Type B pancreatic cell (in vitro differentiated cells): ENCODE results near the gene WDR4. TPM values are rescaled to one million over a fixed set of nuclear protein-coding genes. Genes with fewer than 3 reads are reported as not detected.

Experiments used
- DNase-seq: peaks from one replicate; pipeline ENCODE4 v3.0.0; 2021; ENCODE audit warnings: mixed read lengths; ENCODE audit not compliant: unreplicated experiment; ENCODE audit errors: extremely low spot score
- H3K27ac Mint-ChIP-seq: 2 replicates; pipeline ENCODE4 v1.8.0; 2021; ENCODE audit warnings: mild to moderate bottlenecking, mixed read lengths
- H3K27me3 Mint-ChIP-seq: 2 replicates; pipeline ENCODE4 v1.8.0; 2021; ENCODE audit warnings: mixed read lengths
- H3K36me3 Mint-ChIP-seq: 2 replicates; pipeline ENCODE4 v1.8.0; 2021; ENCODE audit warnings: mixed read lengths
- H3K4me1 Mint-ChIP-seq: one replicate; pipeline ENCODE4 v1.8.0; 2021; ENCODE audit warnings: mixed read lengths; ENCODE audit not compliant: unreplicated experiment
- H3K4me3 Mint-ChIP-seq: 2 replicates; pipeline ENCODE4 v1.8.0; 2021; ENCODE audit warnings: mild to moderate bottlenecking, mixed read lengths
- H3K9me3 Mint-ChIP-seq: 2 replicates; pipeline ENCODE4 v1.8.0; 2021; ENCODE audit warnings: mixed read lengths
- total RNA-seq: library from RNA; stranded (reverse); gene quantifications from 2 replicates; pipeline ENCODE4 v1.2.1, GENCODE V29; 2021; ENCODE audit warnings: low replicate concordance
- TF ChIP-seq, protein P1 (sequence below): fragments of 200-600 bp; sonication (generic); conservative IDR thresholded peaks from 2 replicates; pipeline ENCODE4 v1.5.0; 2021; ENCODE audit warnings: antibody characterized with exemption, mild to moderate bottlenecking

Gene WDR4
- total RNA-seq, 1 donor from 2014 or later: 25.6 TPM

DNA sequence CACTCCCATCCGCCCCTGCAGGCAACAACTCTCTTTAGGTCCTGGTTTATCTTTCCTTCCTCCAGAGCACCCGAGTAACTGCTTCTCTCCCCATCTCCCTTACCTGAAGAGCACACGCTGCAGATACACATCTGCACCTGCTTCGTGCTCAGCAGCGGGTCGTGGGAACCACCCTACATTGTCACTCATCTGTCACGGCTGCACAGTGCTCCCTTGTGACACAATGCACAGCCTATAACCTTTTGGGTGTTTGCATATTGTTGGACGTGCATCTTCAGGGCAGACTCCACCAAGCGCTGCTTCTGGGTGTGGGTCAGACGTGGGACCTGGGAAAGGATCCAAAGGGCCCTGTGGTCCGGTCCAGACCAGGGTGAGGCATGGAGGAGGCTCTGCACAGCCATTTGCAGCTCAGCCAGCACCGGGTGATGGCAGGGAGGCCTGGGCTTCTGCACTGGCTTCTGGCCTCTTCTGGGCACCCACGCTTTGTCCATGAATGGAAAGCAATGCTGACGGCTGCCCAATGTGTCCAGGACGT lies 42.5 kb downstream of the WDR4 start:
- DNase-seq: peak; percentile 65
- H3K4me1 Mint-ChIP-seq: peaks cover 8% of the 10 kb centered on the region
- peaks cover 9% of the 10 kb centered on the region for H3K27me3 Mint-ChIP-seq
- no peak overlapping the region for H3K27ac Mint-ChIP-seq
- TF ChIP-seq, protein P1, sequence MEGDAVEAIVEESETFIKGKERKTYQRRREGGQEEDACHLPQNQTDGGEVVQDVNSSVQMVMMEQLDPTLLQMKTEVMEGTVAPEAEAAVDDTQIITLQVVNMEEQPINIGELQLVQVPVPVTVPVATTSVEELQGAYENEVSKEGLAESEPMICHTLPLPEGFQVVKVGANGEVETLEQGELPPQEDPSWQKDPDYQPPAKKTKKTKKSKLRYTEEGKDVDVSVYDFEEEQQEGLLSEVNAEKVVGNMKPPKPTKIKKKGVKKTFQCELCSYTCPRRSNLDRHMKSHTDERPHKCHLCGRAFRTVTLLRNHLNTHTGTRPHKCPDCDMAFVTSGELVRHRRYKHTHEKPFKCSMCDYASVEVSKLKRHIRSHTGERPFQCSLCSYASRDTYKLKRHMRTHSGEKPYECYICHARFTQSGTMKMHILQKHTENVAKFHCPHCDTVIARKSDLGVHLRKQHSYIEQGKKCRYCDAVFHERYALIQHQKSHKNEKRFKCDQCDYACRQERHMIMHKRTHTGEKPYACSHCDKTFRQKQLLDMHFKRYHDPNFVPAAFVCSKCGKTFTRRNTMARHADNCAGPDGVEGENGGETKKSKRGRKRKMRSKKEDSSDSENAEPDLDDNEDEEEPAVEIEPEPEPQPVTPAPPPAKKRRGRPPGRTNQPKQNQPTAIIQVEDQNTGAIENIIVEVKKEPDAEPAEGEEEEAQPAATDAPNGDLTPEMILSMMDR: no peak
- no peaks in the 10 kb centered on the region for H3K9me3 Mint-ChIP-seq
- H3K36me3 Mint-ChIP-seq: no peaks in the 10 kb centered on the region
- no peak overlapping the region for H3K4me3 Mint-ChIP-seq

DNA sequence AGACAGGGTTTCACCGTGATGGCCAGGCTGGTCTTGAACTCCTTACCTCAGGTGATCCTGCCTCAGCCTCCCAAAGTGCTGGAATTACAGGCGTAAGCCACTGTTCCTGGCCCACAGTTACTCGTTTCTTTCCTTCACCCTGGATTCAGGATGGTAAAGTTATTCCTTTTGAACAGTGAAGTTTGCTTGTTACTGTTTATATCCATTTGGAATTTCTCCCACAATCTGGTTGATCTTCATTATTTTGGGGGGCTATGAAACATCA lies 43.0 kb downstream of the WDR4 start:
- Mint-ChIP-seq H3K4me1 (peaks cover 8% of the 10 kb centered on the region), H3K9me3 (no peaks in the 10 kb centered on the region), H3K4me3 (no peak overlapping the region), H3K27me3 (peaks cover 9% of the 10 kb centered on the region), H3K27ac (no peak overlapping the region), H3K36me3 (no peaks in the 10 kb centered on the region)
- TF ChIP-seq, protein P1: no peak
- no peak for DNase-seq

DNA sequence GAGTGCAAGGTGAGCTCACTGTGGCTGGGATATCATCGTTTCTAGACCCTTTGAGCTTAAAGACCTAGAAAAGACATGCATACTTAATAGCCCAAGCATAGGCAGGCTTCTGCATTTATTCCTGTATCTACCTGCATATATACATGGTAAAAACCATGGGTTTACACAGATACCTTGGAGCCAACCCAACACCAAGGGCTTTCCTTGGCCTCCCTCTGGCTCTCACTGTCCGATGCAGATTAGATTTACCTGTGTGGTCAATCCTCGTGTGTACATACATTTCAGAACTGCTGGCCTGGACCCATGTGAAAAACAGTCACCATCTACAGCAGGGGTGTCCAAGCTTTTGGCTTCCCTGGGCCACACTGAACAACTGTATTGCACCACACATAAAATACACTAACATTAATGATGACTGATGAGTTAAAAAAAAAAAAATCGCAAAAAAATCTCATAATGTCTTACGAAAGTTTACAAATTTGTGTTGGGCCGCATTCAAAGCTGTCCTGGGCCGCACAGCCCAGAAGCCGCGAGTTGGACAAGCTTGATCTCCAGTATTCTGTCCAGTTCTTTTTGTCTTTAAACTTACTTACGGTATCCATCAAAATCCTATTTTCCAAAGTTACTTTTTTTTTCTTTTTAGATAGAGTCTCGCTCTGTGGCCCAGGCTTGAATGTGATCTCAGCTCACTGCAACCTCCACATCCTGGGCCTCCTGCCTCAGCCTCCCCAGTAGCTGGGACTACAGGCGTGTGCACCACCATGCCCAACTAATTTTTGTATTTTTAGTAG lies 43.5 kb downstream of the WDR4 start:
- no peak overlapping the region for H3K27ac Mint-ChIP-seq
- H3K27me3 Mint-ChIP-seq: peaks cover 9% of the 10 kb centered on the region

DNA sequence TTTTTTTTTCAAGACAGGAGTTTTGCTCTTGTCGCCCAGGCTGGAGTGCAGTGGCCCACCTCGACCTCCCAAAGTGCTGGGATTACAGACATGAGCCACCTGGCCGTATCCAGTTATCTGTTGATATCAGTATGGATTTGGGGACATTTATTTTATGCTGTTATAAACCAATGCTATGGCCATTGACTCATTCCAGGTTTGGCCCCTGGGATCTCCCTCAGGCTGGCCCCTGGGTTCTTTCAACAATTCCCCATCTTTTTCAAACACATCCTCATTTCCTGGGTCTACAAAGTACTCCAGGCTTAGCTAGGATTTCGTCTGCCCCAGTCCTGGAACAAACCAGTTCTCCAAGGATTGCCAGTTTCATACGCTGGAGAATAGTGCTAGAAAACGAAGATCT lies 44.1 kb downstream of the WDR4 start:
- DNase-seq: no peak
- H3K36me3 Mint-ChIP-seq: no peaks in the 10 kb centered on the region
- no peaks in the 10 kb centered on the region for H3K9me3 Mint-ChIP-seq
- H3K27me3 Mint-ChIP-seq: peaks cover 11% of the 10 kb centered on the region
- no peak overlapping the region for H3K27ac Mint-ChIP-seq
- H3K4me3 Mint-ChIP-seq: no peak overlapping the region
- peaks cover 8% of the 10 kb centered on the region for H3K4me1 Mint-ChIP-seq
- TF ChIP-seq, protein P1: no peak

More for the DNA sequence above, 43.5 kb downstream of the WDR4 start:
- Mint-ChIP-seq H3K4me3 (no peak overlapping the region), H3K4me1 (peaks cover 8% of the 10 kb centered on the region), H3K36me3 (no peaks in the 10 kb centered on the region), H3K9me3 (no peaks in the 10 kb centered on the region)
- no peak for DNase-seq
- TF ChIP-seq, protein P1: no peak

DNA sequence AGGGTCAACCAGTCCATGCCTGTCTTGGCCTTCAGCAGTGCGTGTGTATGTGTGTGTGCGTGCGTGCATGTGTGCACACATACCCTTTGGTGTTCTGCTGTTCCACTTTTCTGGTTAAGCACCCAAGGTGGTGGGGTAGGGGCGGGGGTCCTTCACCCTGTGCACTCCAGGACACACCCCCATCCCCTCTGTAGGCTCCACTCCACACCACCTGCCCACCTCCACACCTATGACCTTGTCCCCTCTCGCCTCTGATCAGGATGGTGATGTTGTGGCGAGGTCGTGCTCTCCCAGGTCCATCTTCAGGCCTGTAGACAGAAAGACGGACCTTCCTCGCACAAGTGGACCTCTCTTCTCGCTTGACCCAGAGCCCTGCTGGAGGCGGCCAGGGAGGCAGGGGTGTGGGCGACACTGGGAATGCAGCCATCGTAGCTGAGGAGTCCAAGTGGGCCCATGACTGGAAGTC lies 44.6 kb downstream of the WDR4 start:
- Mint-ChIP-seq H3K36me3 (no peaks in the 10 kb centered on the region), H3K9me3 (no peaks in the 10 kb centered on the region), H3K27me3 (peaks cover 11% of the 10 kb centered on the region)

More for the DNA sequence above, 44.6 kb downstream of the WDR4 start:
- TF ChIP-seq, protein P1: no peak
- no peak overlapping the region for H3K27ac Mint-ChIP-seq
- no peak for DNase-seq
- peaks cover 8% of the 10 kb centered on the region for H3K4me1 Mint-ChIP-seq
- no peak overlapping the region for H3K4me3 Mint-ChIP-seq
